GM12874 (cell line): Measurements from ENCODE around the gene WDR83.

Source experiments
- CTCF ChIP-seq: IDR thresholded peaks from 2 replicates; pipeline ENCODE4 v1.5.1; 2011; ENCODE audit warnings: low read depth, mild to moderate bottlenecking, control low read depth, low read length, moderate library complexity; ENCODE audit not compliant: insufficient read depth

The WDR83 gene

GRCh38 chr19:12666265-12667048 lies at the start of gene WDR83, which contains the start of gene MAN2B1:
TSS of gene WDR83 (plus strand) at chr19:12666807. CDS start at chr19:12669791, 2,984 bp downstream.
TSS of gene MAN2B1 (minus strand) at chr19:12666742. CDS start at chr19:12666701, 41 bp downstream.
- no peak for TF ChIP-seq CTCF

GRCh38 chr19:12617646-12618045 lies 49.0 kb upstream of the WDR83 start:
- no peak for TF ChIP-seq CTCF

GRCh38 chr19:12623361-12624031 lies 43.1 kb upstream of the WDR83 start:
- TF ChIP-seq CTCF: no peak

- TF ChIP-seq CTCF: no peak
These were observed 39.6 kb upstream of the WDR83 start for GRCh38 chr19:12626958-12627357.

- TF ChIP-seq CTCF: no peak
These were observed 38.3 kb upstream of the WDR83 start for GRCh38 chr19:12628040-12629022.

- TF ChIP-seq CTCF: no peak
These were observed 37.4 kb upstream of the WDR83 start for GRCh38 chr19:12629215-12629614.
